Measurements from ENCODE around the gene MAL. TPM values are rescaled to one million over a fixed set of nuclear protein-coding genes. Genes with fewer than 3 reads are reported as not detected.

Gene MAL
- total RNA-seq, 1 experiment from 2014 or later: not detected

GRCh38 chr2:95027369-95027720, 1.8 kb downstream of the MAL start:
- no peaks in the 10 kb centered on the region for H3K36me3 Mint-ChIP-seq (ENCODE audit: insufficient read depth, unreplicated experiment)
- CTCF ChIA-PET: no interaction called here
- peaks cover 2% of the 10 kb centered on the region for H3K9me3 Mint-ChIP-seq (ENCODE audit: low read depth, unreplicated experiment)
- TF ChIP-seq, protein P1, sequence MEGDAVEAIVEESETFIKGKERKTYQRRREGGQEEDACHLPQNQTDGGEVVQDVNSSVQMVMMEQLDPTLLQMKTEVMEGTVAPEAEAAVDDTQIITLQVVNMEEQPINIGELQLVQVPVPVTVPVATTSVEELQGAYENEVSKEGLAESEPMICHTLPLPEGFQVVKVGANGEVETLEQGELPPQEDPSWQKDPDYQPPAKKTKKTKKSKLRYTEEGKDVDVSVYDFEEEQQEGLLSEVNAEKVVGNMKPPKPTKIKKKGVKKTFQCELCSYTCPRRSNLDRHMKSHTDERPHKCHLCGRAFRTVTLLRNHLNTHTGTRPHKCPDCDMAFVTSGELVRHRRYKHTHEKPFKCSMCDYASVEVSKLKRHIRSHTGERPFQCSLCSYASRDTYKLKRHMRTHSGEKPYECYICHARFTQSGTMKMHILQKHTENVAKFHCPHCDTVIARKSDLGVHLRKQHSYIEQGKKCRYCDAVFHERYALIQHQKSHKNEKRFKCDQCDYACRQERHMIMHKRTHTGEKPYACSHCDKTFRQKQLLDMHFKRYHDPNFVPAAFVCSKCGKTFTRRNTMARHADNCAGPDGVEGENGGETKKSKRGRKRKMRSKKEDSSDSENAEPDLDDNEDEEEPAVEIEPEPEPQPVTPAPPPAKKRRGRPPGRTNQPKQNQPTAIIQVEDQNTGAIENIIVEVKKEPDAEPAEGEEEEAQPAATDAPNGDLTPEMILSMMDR (IDR thresholded peaks at IDR 0.05; ENCODE audit: unreplicated experiment): no peak
- peaks cover 48% of the 10 kb centered on the region for H3K27me3 Mint-ChIP-seq (ENCODE audit: unreplicated experiment)
- H3K4me1 Mint-ChIP-seq (ENCODE audit: low read depth, unreplicated experiment): peaks cover 36% of the 10 kb centered on the region
- no peak for DNase-seq
- H3K27ac Mint-ChIP-seq (ENCODE audit: unreplicated experiment): no peak overlapping the region
- intact Hi-C loops (cut with micrococcal nuclease; ENCODE audit: unreplicated experiment): no loop called here
- no TSS peak for BruUV-seq (replicated peaks)
- H3K4me3 Mint-ChIP-seq (ENCODE audit: low read depth, unreplicated experiment): no peak overlapping the region

DNA sequence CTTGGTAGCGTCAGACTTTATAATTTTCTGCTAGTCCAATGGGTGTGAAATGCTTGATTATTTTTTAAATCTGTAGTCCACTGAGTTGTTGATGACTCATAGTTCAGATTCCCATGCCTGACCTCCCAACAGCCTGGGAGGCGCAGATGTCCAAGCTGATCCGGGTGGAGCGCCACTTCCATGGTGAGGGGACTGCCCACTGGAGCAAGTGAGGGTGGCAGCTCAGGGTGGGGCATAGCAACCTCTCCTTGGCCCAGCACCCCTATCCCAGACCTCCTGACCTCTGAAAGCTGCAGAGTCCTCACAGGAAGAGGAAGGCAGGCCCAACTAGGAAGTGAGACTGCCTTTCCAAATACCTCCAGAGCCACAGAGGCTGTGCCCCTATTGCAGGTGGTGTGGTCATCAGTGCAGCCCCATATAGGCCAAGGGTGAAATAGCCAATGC, 4.4 kb downstream of the MAL start:
- peaks cover 28% of the 10 kb centered on the region for H3K27me3 Mint-ChIP-seq (ENCODE audit: unreplicated experiment)
- H3K4me3 Mint-ChIP-seq (ENCODE audit: low read depth, unreplicated experiment): no peak overlapping the region
- BruUV-seq (replicated peaks): no TSS peak
- no peak for DNase-seq
- CTCF ChIA-PET: no interaction called here
- no peaks in the 10 kb centered on the region for H3K36me3 Mint-ChIP-seq (ENCODE audit: insufficient read depth, unreplicated experiment)
- H3K9me3 Mint-ChIP-seq (ENCODE audit: low read depth, unreplicated experiment): peaks cover 2% of the 10 kb centered on the region
- H3K27ac Mint-ChIP-seq (ENCODE audit: unreplicated experiment): peak overlapping the region; percentile 42
- TF ChIP-seq, protein P1 (IDR thresholded peaks at IDR 0.05; ENCODE audit: unreplicated experiment): no peak
- intact Hi-C loops (cut with micrococcal nuclease; ENCODE audit: unreplicated experiment): no loop called here
- peaks cover 25% of the 10 kb centered on the region for H3K4me1 Mint-ChIP-seq (ENCODE audit: low read depth, unreplicated experiment)

- H3K27me3 Mint-ChIP-seq (ENCODE audit: unreplicated experiment): peaks cover 30% of the 10 kb centered on the region
- no peak for DNase-seq
- TF ChIP-seq, protein P1 (IDR thresholded peaks at IDR 0.05; ENCODE audit: unreplicated experiment): no peak
- peaks cover 2% of the 10 kb centered on the region for H3K9me3 Mint-ChIP-seq (ENCODE audit: low read depth, unreplicated experiment)
- BruUV-seq (replicated peaks): no TSS peak
- peaks cover 25% of the 10 kb centered on the region for H3K4me1 Mint-ChIP-seq (ENCODE audit: low read depth, unreplicated experiment)
- no peaks in the 10 kb centered on the region for H3K36me3 Mint-ChIP-seq (ENCODE audit: insufficient read depth, unreplicated experiment)
- CTCF ChIA-PET: no interaction called here
- no peak overlapping the region for H3K4me3 Mint-ChIP-seq (ENCODE audit: low read depth, unreplicated experiment)
- H3K27ac Mint-ChIP-seq (ENCODE audit: unreplicated experiment): peak overlapping the region; percentile 42
- intact Hi-C loops (cut with micrococcal nuclease; ENCODE audit: unreplicated experiment): no loop called here
Observed at GRCh38 chr2:95030496-95030895, 5.0 kb downstream of the MAL start.

DNA sequence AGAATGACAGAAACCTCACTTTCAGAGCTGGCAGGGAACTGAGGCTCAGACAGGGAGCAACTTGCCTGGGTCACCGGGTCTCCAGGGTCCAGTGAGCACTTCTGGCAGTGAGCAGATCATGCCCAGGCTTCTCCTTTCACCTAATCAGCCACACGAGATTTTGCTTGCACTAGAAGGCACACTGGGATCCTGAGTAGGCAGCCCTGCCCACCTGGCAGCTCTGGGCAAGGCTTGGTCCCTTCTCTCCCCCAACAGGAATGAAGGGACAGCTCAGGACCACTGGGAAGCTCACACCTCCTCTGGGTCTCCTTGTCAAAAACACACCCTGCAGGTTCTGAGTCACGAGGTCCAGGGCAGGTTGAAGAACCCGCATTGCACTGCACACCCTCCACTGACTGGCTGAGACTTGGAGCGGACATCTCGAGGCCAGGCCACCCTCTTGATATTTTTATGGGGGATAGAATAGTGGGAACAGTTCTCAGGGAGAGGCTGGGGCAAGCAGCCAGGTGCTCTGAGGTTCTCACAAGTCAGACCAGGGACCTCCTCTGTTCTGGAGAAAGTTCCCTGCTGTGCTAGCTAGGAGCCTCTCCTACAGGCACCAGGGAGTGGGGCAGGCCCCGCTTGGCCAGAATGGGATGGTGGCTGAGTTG, 5.7 kb downstream of the MAL start:
- intact Hi-C loops (cut with micrococcal nuclease; ENCODE audit: unreplicated experiment): no loop called here
- no peak overlapping the region for H3K4me3 Mint-ChIP-seq (ENCODE audit: low read depth, unreplicated experiment)
- peaks cover 30% of the 10 kb centered on the region for H3K27me3 Mint-ChIP-seq (ENCODE audit: unreplicated experiment)
- CTCF ChIA-PET: interaction anchor here (0.5 to 1.5 kb wide), 4 partner anchors 9 to 37 kb away, joined by 3 to 5 read pairs (median 4); no protein-coding TSS in a partner anchor
- BruUV-seq (replicated peaks): no TSS peak
- H3K9me3 Mint-ChIP-seq (ENCODE audit: low read depth, unreplicated experiment): peaks cover 2% of the 10 kb centered on the region
- H3K27ac Mint-ChIP-seq (ENCODE audit: unreplicated experiment): no peak overlapping the region
- peaks cover 19% of the 10 kb centered on the region for H3K4me1 Mint-ChIP-seq (ENCODE audit: low read depth, unreplicated experiment)
- DNase-seq: no peak
- no peaks in the 10 kb centered on the region for H3K36me3 Mint-ChIP-seq (ENCODE audit: insufficient read depth, unreplicated experiment)
- TF ChIP-seq, protein P1 (IDR thresholded peaks at IDR 0.05; ENCODE audit: unreplicated experiment): no peak

Measured in Calu3 (cell line).